HG03575 (cell line): ENCODE data around the gene DLG1.

Experiments used
- ATAC-seq: cut with Tn5 transposase; IDR thresholded peaks from one replicate; pipeline ENCODE4 v1.9.1; 2021; ENCODE audit not compliant: unreplicated experiment, insufficient number of reproducible peaks, low FRiP score; ENCODE audit errors: extremely low read depth

Gene DLG1

DNA sequence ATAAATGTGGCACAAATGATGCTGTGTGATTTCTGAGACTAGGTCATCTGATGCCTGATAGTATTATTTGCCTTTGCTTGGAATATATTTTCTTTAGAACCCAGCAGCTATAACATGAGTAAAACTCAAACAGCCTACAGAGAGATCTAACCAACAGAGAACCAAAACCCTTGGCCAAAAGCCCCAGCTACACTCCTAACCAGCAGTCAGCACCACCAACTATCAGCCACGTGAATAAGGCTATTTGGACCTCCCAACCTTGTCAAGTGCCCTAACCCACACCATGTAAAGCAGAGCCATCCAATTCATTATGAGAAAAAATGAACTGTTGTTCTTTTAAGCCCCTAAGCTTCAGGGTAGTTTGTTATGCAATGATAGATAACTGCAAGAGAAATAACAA, 154.2 kb downstream of the DLG1 start:
- no peak for ATAC-seq

DNA sequence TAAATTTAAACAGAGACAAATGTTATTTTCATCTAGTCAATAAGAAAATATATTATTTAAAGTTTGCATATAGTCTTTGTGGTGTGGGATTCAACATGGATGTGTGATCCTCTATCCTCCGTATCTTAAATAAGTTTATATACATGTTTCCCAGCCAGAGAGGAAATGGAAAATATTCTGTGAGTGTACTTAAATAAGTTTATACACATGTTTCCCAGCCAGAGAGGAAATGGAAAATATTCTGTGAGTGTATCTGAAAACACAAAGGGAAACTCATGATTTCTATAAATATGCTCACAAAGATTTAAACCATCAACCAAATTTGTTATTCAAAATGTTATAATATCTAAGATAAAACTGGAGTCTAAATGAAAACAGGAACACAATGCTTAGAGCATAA, 158.8 kb downstream of the DLG1 start:
- no peak for ATAC-seq

DNA sequence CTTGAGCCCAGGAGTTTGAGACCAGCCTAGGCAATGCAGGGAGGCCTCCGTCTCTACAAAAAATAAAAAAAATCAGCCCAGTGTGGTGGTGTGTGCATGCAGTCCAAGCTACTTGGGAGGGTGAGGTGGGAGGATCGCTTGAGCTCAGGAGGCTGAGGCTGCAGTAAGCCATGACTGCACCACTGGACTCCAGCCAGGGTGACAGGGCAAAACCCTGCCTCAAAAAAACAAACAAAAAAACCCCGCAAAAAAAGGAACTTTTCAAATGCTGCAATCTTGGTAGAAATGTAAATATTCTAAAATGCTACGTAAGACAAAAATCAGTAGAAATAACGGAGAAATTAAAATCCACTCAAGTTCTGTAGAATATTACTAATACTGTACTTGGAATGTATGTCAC, 160.7 kb downstream of the DLG1 start:
- ATAC-seq = no peak

DNA sequence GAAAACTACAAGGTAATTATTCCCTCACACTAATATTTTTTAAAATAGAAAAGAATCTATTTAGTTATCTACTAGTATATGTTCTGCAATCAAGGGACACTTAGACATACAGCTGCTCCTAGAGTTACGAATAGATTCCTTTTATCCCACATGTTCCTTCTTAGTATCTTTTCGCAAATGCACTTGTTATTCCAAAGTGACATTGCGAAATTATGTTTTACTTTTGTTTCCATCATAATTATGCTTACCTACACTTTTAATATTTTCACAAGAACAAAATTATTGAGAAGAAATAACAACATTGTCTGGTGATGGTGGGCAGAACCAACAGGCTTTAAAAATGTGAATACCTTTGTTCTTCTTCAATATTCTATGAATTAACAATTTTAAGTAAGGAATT, 161.7 kb downstream of the DLG1 start:
- ATAC-seq = no peak

DNA sequence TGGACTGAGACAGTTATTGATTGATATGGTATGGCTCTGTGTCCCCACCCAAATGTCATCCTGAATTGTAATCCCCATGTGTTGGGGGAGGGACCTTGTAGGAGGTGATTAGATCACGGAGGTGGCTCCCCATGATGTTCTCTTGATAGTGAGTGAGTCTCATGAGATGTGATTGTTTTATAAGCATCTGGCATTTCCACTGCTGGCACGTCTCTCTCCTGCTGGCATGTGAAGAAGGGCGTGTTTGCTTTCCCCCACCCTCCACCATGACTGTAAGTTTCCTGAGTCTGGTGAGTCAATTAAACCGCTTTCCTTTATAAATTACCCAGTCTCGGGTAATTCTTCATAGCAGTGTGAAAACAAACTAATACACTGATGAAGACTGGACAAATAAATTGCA, 163.2 kb downstream of the DLG1 start:
- ATAC-seq = no peak

DNA sequence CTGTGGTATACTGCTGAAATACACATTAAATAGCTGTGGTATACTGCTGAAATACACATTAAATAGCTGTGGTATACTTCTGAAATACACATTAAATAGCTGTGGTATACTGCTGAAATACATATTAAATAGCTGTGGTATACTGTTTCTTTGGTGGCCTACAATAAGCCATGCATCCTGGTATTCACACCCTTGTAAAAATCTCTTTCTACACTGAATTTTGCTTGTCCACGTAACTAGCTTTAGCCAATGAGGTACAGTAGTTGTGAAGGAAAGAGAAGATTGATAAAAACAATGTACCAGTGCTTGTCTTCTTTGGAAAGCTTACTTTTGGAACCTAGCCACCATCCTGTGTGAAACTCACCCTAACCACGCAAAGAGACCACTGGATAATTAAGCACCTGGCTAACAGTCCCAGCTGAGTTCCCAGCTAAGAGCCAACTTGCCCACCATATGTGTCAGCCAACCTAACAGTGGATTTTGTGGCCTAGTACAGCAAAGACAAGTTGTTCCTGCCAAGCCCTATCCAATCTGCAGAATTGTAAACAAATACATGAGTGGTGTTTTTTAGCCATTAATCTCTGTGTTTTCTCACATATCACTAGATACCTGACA, 165.4 kb downstream of the DLG1 start:
- ATAC-seq = no peak

DNA sequence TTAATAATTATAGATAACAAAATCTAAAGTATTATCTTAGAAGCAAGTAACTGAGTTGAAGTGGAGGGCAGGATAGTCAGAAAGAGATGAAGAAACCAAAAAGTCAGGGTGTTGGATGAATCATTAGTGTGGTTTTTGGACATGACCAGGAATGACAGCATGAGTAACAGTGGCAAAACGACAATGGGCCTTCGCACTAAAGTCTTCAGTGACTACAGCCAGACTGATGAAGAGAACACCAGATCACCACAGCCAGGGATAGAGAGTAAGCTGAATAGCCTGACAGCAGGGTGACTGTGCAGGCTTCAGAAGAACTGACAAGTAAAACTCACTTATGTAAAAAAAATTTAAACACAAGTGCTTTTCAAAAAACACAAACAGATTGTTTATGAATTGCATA, 172.8 kb downstream of the DLG1 start:
- no peak for ATAC-seq

DNA sequence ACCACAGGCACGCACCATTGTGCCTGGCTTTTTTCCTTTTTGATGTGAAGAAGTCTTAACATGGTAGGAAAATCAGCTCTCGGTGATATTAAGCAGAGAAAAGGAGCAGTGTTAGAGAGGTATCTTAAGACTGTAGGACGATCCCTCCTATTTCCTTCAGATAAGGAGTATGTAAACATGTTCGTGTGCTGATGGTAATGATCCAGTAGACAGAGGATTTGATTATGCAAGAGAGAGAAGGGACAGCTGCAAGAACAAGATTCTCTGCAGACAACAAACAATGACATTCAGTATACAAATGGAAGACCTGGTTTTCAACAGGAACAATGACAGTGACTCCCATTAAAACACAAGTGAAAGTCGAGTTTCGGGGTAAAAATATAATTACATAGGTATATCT, 173.7 kb downstream of the DLG1 start:
- ATAC-seq = no peak

DNA sequence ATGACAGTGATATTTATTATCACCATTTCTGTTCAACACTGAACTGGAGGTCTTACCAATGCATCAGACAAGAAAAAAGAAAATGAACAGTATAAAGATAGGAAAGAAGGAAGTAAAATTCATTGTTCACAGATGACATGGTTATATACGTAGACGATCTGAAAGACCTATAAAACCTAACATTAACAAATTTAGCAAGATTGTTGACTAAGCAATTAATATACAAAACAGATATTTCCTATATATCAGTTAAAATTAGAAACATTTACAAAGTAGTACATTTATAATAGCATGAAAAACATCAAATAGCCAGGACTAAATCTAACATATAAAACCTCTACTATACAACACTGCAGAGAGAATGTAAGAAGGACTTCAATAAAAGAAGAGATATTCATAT, 176.0 kb downstream of the DLG1 start:
- no peak for ATAC-seq

DNA sequence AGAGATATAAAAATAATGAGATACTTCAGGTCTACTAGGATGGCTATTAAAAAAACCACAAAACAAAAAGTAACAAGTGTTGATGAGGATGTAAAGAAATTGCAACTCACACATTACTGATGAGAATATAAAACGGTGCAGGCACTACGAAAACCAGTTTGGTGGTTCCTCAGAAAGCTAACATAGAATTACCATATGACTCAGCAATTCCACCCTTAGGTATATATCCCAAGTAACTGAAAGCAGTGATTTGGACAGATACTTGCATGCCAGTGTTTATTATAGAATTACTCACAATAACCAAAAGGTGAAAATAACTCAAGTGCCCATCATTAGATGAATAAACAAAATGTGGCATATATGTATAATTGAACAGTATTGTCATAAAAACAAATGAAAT, 181.3 kb downstream of the DLG1 start:
- no peak for ATAC-seq

DNA sequence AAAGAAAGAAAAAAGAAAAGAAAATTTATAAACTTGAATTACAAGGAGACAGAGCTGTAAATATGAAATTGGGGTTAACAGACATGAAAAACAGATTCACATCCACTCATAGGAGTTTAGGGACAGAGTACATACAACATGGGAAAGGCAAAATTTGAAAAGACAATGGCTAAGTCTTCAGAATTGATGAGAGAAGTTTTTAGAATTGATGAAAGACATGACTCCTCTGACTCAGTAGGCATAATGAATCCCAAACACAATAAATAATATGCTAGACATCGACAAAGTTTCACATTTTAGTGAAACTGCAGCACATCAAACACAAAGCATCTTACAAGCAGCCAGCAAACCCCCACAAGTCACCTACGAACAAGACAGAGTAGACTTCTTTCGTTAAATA, 184.4 kb downstream of the DLG1 start:
- ATAC-seq = no peak

DNA sequence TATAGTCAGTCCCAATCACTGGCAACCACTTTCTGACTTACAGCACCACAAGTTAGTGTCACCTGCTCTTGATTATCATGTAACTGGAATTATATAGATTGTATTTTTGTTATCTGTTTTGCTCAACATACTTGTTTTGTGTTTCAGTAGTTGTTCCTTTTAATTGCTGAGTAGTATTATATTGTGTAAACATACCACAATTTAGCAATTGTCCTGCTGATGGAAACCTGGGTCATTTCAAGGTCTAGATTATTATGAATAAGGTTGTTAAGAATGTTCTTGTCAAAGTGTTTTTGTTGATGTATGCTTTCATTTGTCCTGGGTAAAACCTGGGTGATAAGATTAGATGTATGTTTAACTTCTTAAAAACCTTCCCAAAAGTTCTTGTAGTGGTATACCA, 186.7 kb downstream of the DLG1 start:
- no peak for ATAC-seq

DNA sequence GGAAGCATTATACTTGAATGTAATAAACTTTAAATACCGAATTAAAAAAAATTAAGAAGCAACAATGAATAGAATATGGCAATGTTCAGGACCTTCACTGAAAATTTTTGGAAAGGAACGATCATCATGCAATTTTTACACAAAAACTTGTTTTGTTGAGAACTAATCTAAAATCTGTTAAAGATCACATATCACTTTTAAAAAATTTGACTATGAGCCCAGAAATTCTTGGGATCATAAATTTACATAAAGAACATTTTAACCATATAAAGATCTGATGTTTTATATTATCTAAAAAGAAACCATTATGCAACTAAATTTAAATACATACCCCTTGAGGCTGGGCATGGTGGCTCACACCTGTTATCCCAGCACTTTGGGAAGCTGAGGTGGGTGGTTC, 192.6 kb downstream of the DLG1 start:
- no peak for ATAC-seq

DNA sequence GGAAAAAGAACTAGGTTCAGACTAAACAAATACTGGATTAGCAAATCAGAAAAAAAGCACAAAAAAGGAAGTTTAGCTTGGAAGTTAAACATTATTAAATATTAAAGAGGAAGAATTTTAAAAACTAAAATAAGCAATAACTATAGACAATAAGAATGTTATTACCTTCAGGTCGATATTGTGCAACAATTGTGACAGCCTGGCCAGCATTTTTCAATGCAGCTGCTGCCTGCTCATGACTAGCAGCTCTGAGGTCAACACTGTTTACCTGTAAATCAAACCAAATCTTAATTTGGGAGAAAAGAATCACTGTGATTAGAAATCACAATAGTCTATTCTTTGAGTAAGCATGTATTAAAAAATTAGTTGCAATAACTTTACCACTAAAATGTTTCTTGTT, 193.7 kb downstream of the DLG1 start:
- no peak for ATAC-seq

DNA sequence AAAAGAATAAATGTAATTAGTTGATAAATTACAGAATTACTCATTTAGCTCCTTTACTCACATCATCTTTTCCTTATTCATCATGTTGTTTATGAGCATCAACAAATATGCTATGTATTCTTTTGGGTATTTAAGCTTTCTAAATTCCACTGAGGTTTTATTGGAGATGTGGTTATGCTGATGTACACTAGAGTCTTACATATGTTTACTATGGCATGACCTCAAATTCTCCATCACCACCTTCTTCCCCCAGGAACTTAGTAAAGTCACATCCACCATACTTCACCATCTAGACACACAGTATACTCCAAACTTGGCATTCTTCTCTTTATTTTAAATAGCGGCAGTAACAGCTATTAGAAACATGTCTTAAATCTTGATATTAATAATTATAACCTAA, 194.6 kb downstream of the DLG1 start:
- no peak for ATAC-seq

DNA sequence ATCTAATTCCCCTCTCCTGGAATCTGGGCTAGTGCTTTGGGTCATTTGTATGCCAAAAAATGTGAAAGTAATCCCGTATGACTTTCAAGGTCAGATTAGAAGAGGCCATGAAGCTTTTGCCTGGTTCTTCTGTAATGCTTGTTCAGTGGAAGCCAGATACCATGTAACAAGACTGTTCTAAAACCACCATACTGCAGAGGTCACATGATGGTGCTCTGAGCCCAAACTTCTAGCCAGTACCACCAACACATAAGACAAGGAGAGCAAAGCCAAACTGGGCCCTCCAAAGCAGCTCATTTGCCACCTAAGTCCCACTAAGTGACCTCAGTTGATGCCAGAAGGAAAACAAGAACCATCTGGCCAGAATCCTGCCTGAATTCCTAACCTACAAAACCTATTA, 204.5 kb downstream of the DLG1 start:
- ATAC-seq = no peak

DNA sequence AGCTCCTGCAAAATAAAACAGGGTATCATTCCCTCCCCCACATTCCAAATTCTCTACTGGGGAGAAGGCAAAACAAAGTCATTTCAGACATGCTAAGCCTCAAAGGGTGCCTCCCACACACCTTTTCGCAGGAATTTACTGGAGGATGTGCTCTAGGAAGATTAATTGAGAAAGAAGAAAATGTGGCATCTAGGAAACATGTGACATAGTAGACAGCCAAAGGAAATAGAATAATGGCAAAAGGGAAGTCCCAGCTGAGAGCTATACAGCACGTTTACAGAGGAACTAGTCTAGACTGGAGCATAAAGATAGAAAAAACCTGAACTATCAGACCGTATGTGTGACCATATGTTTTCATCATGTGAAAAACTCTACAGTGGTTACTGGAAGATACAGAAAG, 210.0 kb downstream of the DLG1 start:
- ATAC-seq = no peak

DNA sequence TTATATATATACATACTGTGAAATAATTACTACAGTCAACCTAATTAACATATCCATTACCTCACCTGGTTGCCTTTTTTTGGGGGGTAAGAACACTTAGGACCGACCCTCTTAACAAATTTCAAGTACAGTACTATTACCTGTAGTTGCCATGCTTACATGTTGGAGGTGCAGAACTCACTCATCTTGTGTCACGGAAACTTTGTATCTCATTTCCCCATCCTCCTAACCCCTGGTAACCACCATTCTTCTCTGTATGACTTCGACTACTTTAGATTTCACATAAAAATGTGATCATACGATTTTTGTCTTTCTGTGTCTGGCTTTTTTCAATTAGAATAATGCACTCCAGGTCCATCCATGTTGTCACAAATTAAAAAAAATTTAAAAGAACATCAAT, 213.3 kb downstream of the DLG1 start:
- no peak for ATAC-seq

DNA sequence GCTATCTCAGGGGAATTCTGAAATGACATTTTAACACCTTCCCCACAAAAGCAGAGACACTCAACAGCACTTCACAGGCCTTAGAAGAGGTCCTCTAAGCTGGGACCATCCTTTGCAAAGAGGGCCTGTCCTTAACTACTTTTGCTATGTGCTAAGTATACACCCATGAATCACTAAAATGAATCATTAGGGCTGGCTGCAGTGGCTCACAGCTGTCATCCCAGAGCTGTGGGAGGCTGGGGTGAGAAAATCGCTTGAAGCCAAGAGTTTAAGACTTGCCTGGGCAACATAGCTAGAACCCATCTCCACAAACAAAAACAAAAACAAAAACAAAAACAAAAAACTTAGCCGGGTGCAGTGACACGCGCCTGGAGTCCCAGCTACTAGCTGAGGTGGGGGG, 214.9 kb downstream of the DLG1 start:
- no peak for ATAC-seq

DNA sequence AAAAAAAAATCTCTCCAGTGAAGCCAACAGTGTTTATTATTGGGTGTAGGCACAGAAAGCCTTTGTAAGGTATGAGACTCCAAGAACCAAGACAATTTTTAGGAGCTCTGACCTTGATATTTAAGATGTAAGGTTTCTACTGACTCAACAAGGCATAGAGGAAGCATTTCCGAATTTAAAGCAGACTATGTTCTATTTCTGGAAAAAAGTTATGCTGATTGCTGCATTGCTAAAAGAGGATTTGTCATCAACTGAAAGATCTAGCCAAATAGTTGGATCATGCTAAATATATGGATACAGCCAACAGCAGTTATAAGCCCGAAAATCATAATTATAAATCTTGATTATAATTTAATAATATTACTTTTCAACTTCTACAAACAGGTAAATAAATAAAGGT, 215.5 kb downstream of the DLG1 start:
- ATAC-seq = no peak

DNA sequence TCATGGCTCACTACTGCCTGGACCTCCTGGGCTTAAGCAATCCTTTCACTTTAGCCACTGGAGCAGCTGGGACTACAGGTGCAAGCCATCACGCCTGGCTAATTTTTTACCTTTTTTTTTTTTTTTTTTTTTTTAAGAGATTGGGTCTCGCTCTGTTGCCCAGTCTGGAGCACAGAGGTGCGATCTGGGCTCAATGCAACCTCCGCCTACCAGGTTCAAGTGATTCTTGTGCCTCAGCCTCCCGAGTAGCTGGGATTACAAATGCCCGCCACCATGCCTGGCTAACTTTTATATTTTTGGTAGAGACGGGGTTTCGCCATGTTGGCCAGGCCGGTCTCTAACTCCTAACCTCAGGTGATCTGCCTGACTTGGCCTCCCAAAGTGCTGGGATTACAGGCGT, 218.1 kb downstream of the DLG1 start:
- no peak for ATAC-seq

DNA sequence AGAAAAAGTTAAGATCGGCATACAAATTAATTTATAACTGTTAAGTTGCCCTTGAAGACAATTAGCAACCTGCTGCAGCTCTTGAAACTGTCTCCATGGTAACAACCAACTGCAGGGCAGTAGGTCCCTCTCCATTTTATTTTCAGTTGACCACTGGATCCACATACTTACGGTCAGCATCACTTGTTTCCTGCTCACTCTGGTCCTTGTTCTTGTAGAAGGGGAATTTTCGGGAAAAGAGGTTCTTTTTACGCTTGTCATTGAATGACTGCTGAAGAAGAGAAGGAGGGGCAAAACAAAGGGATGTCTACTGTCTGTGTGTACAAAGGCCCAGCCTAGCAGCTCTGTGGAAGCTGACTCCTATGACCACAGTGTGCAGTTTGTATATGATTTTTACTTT, 222.0 kb downstream of the DLG1 start:
- no peak for ATAC-seq
